Lung (tissue), 12 donors: ENCODE measurements around the gene WSCD2. TPM values are rescaled to one million over a fixed set of nuclear protein-coding genes. Genes with fewer than 3 reads are reported as not detected.

Experiments used
- ATAC-seq: fragments of 200-7000 bp; cut with Tn5 transposase; one replicate; pipeline ENCODE4 v1.9.1; 2020; ENCODE audit warnings: moderate number of reproducible peaks; ENCODE audit not compliant: insufficient read depth, low FRiP score
- DNase-seq, 3 donors: peaks; one replicate each; pipeline ENCODE4 v3.0.0-alpha.2; 2013 to 2017
- H3K27ac ChIP-seq, 2 donors: one replicate each; pipeline ENCODE4 v1.5.1; 2013; ENCODE audit warnings: mild to moderate bottlenecking in 2 of 2, moderate library complexity in 2 of 2, control low read depth in 1 of 2, inconsistent platforms in 1 of 2, low read depth in 1 of 2, low read length in 1 of 2
- H3K27me3 ChIP-seq, 3 donors: one replicate each; pipeline ENCODE4 v1.5.1; 2013; ENCODE audit warnings: low read length in 2 of 3; ENCODE audit not compliant: control insufficient read depth in 3 of 3, insufficient read depth in 3 of 3
- H3K36me3 ChIP-seq, 4 donors: one replicate each; pipeline ENCODE4 v1.5.1; 2013; ENCODE audit warnings: low read length in 4 of 4, mild to moderate bottlenecking in 1 of 4, moderate library complexity in 1 of 4; ENCODE audit not compliant: control insufficient read depth in 4 of 4, insufficient read depth in 4 of 4
- H3K4me1 ChIP-seq, 5 donors: one replicate each; pipeline ENCODE4 v1.5.1; 2013; ENCODE audit warnings: low read length in 5 of 5, mild to moderate bottlenecking in 2 of 5, moderate library complexity in 1 of 5; ENCODE audit not compliant: control insufficient read depth in 5 of 5, insufficient read depth in 5 of 5
- H3K4me3 ChIP-seq: one replicate; pipeline ENCODE4 v1.5.1; 2013; ENCODE audit warnings: mild to moderate bottlenecking, control low read depth, moderate library complexity
- H3K9ac ChIP-seq, 2 donors: one replicate each; pipeline ENCODE4 v1.5.1; 2013; ENCODE audit warnings: low read length in 2 of 2, control low read depth in 1 of 2; ENCODE audit not compliant: insufficient read depth in 1 of 2
- H3K9me3 ChIP-seq, 4 donors: one replicate each; pipeline ENCODE4 v1.5.1; 2013; ENCODE audit warnings: low read length in 3 of 4, mild to moderate bottlenecking in 1 of 4, moderate library complexity in 1 of 4; ENCODE audit not compliant: control insufficient read depth in 4 of 4, insufficient read depth in 3 of 4
- CTCF ChIP-seq: IDR thresholded peaks from 2 replicates; pipeline ENCODE4 v1.5.1; 2012; ENCODE audit warnings: mild to moderate bottlenecking; ENCODE audit errors: control extremely low read depth, extremely low read depth
- WGBS, 2 donors: extraction: QIAGEN DNeasy Blood & Tissue Kit; methylation state at CpG; one replicate each; pipeline ENCODE4 v1.1.7; 2013; 5-methylcytosine and 5-hydroxymethylcytosine counted together
- polyA plus RNA-seq, 2 donors: library from polyadenylated mRNA; stranded (reverse); fragments of 200-250 nt; gene quantifications; one replicate each; pipeline ENCODE4 v1.2.1, GENCODE V29; 2013
- total RNA-seq, 2 donors: library from RNA; depleted of rRNA in 1 of 2; stranded (reverse); fragments of >200 nt in 1 of 2; gene quantifications; one replicate each; pipeline ENCODE4 v1.2.1, GENCODE V29; 2014 to 2021
- donor health status: control.
- donor health status: control.
- donor health status: Bipolar disorder and iron deficiency.
- donor health status: healthy.
- donor health status: DM: yes; HTN: yes; CAD: no.

The WSCD2 gene
- total and polyA plus RNA-seq, 4 donors, result 0.02 to 1.8 (median 0.40) TPM

GRCh38 chr12:108232565-108232964, 103.5 kb downstream of the WSCD2 start:
- WGBS, 2 donors, result 67 to 76% methylated on average over 6 of the region's 6 CpGs
- DNase-seq, result no peak
- no peak for TF ChIP-seq CTCF
- Histone ChIP-seq H3K27me3 (peaks cover 0 to 3% (median 0%) of the 10 kb centered on the region in 3 donors), H3K9me3 (peaks cover 0 to 4% (median 1%) of the 10 kb centered on the region in 4 donors), H3K4me3 (no peak overlapping the region), H3K4me1 (peaks cover 0 to 3% (median 0%) of the 10 kb centered on the region in 5 donors), H3K27ac (no peak overlapping the region), H3K9ac (no peak overlapping the region), H3K36me3 (no peaks in the 10 kb centered on the region)
- no peak for ATAC-seq

- Histone ChIP-seq H3K27me3 (peaks cover 0 to 3% (median 0%) of the 10 kb centered on the region in 3 donors), H3K9ac (no peak overlapping the region), H3K36me3 (no peaks in the 10 kb centered on the region), H3K9me3 (peaks cover 0 to 4% (median 1%) of the 10 kb centered on the region in 4 donors), H3K4me1 (peaks cover 0 to 3% (median 0%) of the 10 kb centered on the region in 5 donors), H3K4me3 (no peak overlapping the region), H3K27ac (no peak overlapping the region)
- no peak for TF ChIP-seq CTCF
- DNase-seq, result peak; percentile 32 to 62 (median 52)
- ATAC-seq, result no peak
- 78 to 83% methylated on average over 6 of the region's 6 CpGs for WGBS, 2 donors
Observed at GRCh38 chr12:108234158-108234557, 105.1 kb downstream of the WSCD2 start.

GRCh38 chr12:108235197-108235984, 106.3 kb downstream of the WSCD2 start:
- H3K27ac ChIP-seq, result no peak overlapping the region
- ATAC-seq (no peak), DNase-seq (no peak)
- no peak overlapping the region for H3K9ac ChIP-seq
- WGBS, 2 donors, result 70 to 86% methylated on average over 5 of the region's 5 CpGs
- peaks cover 0 to 3% (median 0%) of the 10 kb centered on the region in 3 donors for H3K27me3 ChIP-seq
- H3K9me3 ChIP-seq, result peaks cover 0 to 5% (median 2%) of the 10 kb centered on the region in 4 donors
- peaks cover 0 to 3% (median 0%) of the 10 kb centered on the region in 5 donors for H3K4me1 ChIP-seq
- no peaks in the 10 kb centered on the region for H3K36me3 ChIP-seq
- H3K4me3 ChIP-seq, result no peak overlapping the region
- TF ChIP-seq CTCF, result no peak
